DOHH2 (cell line): Measurements from ENCODE around the gene PCDHGA6.
"Not testable (repeated sequence)": the region's sequence is repeated elsewhere in the genome, so short reads cannot be mapped to it uniquely, and the experiment has no call there.

Experiments
- H3F3A ChIP-seq: fragments of 200-600 bp; sonication (generic), shearing (Covaris generic); 2 replicates; pipeline ENCODE4 v1.6.0; 2016; ENCODE audit warnings: antibody characterized with exemption, mild to moderate bottlenecking; ENCODE audit not compliant: control insufficient read depth, insufficient read depth
- H3K27ac ChIP-seq: fragments of 200-600 bp; sonication (generic); 2 replicates; pipeline ENCODE4 v1.5.1; 2014; ENCODE audit warnings: low read depth, mild to moderate bottlenecking, low read length, moderate library complexity
- H3K27me3 ChIP-seq: fragments of 200-600 bp; sonication (generic); 2 replicates; pipeline ENCODE4 v1.6.1; 2014; ENCODE audit warnings: mild to moderate bottlenecking, low read length, mixed read lengths; ENCODE audit not compliant: control insufficient read depth
- H3K36me3 ChIP-seq: fragments of 200-600 bp; sonication (generic); 2 replicates; pipeline ENCODE4 v1.6.1; 2014; ENCODE audit warnings: mild to moderate bottlenecking, low read length, moderate library complexity, mixed read lengths; ENCODE audit not compliant: control insufficient read depth
- H3K4me1 ChIP-seq: fragments of 200-600 bp; sonication (generic); 2 replicates; pipeline ENCODE4 v1.6.1; 2014; ENCODE audit warnings: mild to moderate bottlenecking, low read length, mixed read lengths; ENCODE audit not compliant: control insufficient read depth
- H3K4me2 ChIP-seq: fragments of 200-600 bp; sonication (generic); 2 replicates; pipeline ENCODE4 v1.6.0; 2014; ENCODE audit warnings: mild to moderate bottlenecking, low read length, moderate library complexity
- H3K4me3 ChIP-seq: fragments of 200-600 bp; sonication (generic); 2 replicates; pipeline ENCODE4 v1.5.1; 2014; ENCODE audit warnings: mild to moderate bottlenecking, low read length, mixed read lengths
- H3K79me2 ChIP-seq: fragments of 200-600 bp; sonication (generic); 2 replicates; pipeline ENCODE4 v1.6.1; 2014; ENCODE audit warnings: mild to moderate bottlenecking, low read length, mixed read lengths; ENCODE audit not compliant: control insufficient read depth
- H3K9me2 ChIP-seq: fragments of 200-600 bp; sonication (generic); replicated peaks from 2 replicates; pipeline ENCODE4 v1.6.1; 2014; ENCODE audit warnings: mild to moderate bottlenecking, low read length, mixed read lengths; ENCODE audit not compliant: control insufficient read depth
- H3K9me3 ChIP-seq: fragments of 200-600 bp; sonication (generic); 2 replicates; pipeline ENCODE4 v1.6.1; 2014; ENCODE audit warnings: antibody characterized with exemption, low read length, mixed read lengths; ENCODE audit not compliant: control insufficient read depth, insufficient read depth
- H4K20me1 ChIP-seq: fragments of 200-600 bp; sonication (generic); 2 replicates; pipeline ENCODE4 v1.6.0; 2014; ENCODE audit warnings: low read depth, mild to moderate bottlenecking, antibody characterized with exemption, low read length, moderate library complexity; ENCODE audit not compliant: control insufficient read depth, insufficient read depth
- EZH2phosphoT487 ChIP-seq: fragments of 200-600 bp; sonication (generic); IDR thresholded peaks from 2 replicates; pipeline ENCODE4 v1.6.1; 2017; ENCODE audit warnings: borderline replicate concordance, mild to moderate bottlenecking, antibody characterized with exemption, low read length, moderate library complexity, mixed read lengths
- TF ChIP-seq, protein P1 (sequence below): fragments of 200-600 bp; sonication (generic); IDR thresholded peaks from one replicate; pipeline ENCODE4 v1.5.1; 2014; ENCODE audit warnings: antibody characterized with exemption, mild to moderate bottlenecking, low read depth, low read length; ENCODE audit not compliant: poor library complexity, severe bottlenecking

PCDHGA6 gene

DNA sequence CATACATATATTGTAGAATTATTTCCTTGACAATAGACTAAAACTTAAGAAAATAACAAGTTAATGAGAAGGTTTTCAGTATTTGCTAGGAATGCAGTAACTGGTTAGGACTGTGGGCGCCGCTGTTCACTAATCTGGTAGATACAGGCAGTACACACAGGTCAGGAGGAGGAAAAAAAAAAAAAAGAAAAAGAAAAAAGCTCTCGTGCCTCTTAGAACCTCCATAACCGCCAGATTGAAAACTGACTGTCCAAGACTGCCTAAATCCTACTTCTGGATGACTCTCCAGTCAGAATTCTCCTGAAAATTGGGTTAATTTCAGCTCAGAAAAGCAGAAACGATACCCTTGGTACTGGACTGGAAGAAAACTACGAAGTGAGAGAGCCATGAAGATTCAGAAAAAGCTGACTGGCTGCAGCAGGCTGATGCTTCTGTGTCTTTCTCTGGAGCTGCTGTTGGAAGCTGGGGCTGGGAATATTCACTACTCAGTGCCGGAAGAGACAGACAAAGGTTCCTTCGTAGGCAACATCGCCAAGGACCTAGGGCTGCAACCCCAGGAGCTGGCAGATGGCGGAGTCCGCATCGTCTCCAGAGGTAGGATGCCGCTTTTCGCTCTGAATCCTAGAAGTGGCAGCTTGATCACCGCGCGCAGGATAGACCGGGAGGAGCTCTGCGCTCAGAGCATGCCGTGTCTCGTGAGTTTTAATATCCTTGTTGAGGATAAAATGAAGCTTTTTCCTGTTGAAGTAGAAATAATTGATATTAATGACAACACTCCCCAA, 43.2 kb upstream of the PCDHGA6 start, which contains the start of gene PCDHGA1:
PCDHGA1 (plus strand) TSS at position 216 of the 782 bp plus-strand sequence.
- H3K9me2 ChIP-seq, result no peaks in the 10 kb centered on the region
- H3F3A ChIP-seq, result no peaks in the 10 kb centered on the region
- no peaks in the 10 kb centered on the region for H4K20me1 ChIP-seq
- no peaks in the 10 kb centered on the region for H3K27me3 ChIP-seq
- H3K4me2 ChIP-seq, result peak within 1 kb of the TSS; percentile 72
- H3K79me2 ChIP-seq, result no peaks in the 10 kb centered on the region
- H3K9me3 ChIP-seq, result peaks cover 16% of the 10 kb centered on the region; the same call in 1 of the 2 replicates
- no peak within 1 kb of the TSS for H3K27ac ChIP-seq
- H3K4me3 ChIP-seq, result peak within 1 kb of the TSS; percentile 69
- TF ChIP-seq EZH2phosphoT487, result no peak
- TF ChIP-seq, protein P1, sequence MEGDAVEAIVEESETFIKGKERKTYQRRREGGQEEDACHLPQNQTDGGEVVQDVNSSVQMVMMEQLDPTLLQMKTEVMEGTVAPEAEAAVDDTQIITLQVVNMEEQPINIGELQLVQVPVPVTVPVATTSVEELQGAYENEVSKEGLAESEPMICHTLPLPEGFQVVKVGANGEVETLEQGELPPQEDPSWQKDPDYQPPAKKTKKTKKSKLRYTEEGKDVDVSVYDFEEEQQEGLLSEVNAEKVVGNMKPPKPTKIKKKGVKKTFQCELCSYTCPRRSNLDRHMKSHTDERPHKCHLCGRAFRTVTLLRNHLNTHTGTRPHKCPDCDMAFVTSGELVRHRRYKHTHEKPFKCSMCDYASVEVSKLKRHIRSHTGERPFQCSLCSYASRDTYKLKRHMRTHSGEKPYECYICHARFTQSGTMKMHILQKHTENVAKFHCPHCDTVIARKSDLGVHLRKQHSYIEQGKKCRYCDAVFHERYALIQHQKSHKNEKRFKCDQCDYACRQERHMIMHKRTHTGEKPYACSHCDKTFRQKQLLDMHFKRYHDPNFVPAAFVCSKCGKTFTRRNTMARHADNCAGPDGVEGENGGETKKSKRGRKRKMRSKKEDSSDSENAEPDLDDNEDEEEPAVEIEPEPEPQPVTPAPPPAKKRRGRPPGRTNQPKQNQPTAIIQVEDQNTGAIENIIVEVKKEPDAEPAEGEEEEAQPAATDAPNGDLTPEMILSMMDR, result peak; percentile 58
- no peaks in the 10 kb centered on the region for H3K36me3 ChIP-seq
- H3K4me1 ChIP-seq, result peaks cover 40% of the 10 kb centered on the region

DNA sequence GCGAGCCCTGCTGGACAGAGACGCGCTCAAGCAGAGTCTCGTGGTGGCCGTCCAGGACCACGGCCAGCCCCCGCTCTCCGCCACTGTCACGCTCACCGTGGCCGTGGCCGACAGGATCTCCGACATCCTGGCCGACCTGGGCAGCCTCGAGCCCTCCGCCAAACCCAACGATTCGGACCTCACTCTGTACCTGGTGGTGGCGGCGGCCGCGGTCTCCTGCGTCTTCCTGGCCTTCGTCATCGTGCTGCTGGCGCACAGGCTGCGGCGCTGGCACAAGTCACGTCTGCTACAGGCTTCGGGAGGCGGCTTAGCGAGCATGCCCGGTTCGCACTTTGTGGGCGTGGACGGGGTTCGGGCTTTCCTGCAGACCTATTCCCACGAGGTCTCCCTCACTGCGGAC, 41.1 kb upstream of the PCDHGA6 start:
- not testable (repeated sequence) for H3K9me2 ChIP-seq

DNA sequence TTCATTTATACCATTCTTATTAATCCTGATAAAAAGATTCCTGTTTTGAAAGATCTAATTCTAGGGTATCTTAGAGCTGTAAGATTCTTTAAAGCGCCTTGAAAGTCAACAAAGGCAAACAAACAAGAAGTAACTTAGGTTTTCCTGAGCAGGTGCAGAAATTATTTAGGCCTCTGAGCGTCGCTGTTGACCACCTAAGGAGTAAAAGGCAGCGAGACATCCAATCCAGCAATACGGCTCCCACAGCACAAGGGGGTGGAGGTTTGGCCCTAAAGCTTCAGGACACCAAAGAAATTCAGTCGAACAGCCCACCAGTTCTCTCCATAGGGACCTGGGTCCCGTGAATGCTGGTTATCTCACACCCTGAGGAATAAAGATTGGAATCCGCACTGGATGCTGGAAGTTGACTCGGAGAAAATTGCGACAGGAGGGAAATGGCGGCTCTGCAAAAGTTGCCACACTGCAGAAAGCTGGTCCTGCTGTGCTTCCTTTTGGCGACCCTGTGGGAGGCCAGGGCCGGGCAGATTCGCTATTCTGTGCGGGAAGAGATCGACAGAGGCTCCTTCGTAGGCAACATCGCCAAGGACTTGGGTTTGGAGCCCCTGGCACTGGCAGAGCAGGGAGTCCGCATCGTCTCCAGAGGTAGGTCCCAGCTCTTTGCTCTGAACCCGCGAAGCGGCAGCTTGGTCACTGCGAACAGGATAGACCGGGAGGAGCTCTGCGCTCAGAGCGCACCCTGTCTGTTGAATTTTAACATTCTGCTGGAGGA, 35.0 kb upstream of the PCDHGA6 start, which contains the start of gene PCDHGA2:
PCDHGA2 (plus strand) TSS at position 223 of the 769 bp plus-strand sequence.
- no peaks in the 10 kb centered on the region for H4K20me1 ChIP-seq
- H3K4me3 ChIP-seq, result peak within 1 kb of the TSS; percentile 18; the same call in 1 of the 2 replicates
- H3K4me1 ChIP-seq, result peaks cover 12% of the 10 kb centered on the region
- H3K4me2 ChIP-seq, result peak within 1 kb of the TSS; percentile 27; the same call in 1 of the 2 replicates
- no peak within 1 kb of the TSS for H3K27ac ChIP-seq
- H3K79me2 ChIP-seq, result no peaks in the 10 kb centered on the region
- H3K27me3 ChIP-seq, result no peaks in the 10 kb centered on the region
- no peaks in the 10 kb centered on the region for H3K36me3 ChIP-seq
- no peaks in the 10 kb centered on the region for H3F3A ChIP-seq
- H3K9me2 ChIP-seq, result no peaks in the 10 kb centered on the region
- H3K9me3 ChIP-seq, result peaks cover 20% of the 10 kb centered on the region; the same call in 1 of the 2 replicates
- TF ChIP-seq, protein P1, result peak; percentile 61
- no peak for TF ChIP-seq EZH2phosphoT487

More for the DNA sequence above, 41.1 kb upstream of the PCDHGA6 start:
- H3K4me2 ChIP-seq, H3K27me3 ChIP-seq, H3K27ac ChIP-seq, H4K20me1 ChIP-seq, H3K79me2 ChIP-seq, H3K4me3 ChIP-seq, H3K36me3 ChIP-seq, H3F3A ChIP-seq: not testable (repeated sequence)
- H3K9me3 ChIP-seq, result peaks cover 11% of the 10 kb centered on the region; the same call in 1 of the 2 replicates
- H3K4me1 ChIP-seq, result peaks cover 26% of the 10 kb centered on the region

DNA sequence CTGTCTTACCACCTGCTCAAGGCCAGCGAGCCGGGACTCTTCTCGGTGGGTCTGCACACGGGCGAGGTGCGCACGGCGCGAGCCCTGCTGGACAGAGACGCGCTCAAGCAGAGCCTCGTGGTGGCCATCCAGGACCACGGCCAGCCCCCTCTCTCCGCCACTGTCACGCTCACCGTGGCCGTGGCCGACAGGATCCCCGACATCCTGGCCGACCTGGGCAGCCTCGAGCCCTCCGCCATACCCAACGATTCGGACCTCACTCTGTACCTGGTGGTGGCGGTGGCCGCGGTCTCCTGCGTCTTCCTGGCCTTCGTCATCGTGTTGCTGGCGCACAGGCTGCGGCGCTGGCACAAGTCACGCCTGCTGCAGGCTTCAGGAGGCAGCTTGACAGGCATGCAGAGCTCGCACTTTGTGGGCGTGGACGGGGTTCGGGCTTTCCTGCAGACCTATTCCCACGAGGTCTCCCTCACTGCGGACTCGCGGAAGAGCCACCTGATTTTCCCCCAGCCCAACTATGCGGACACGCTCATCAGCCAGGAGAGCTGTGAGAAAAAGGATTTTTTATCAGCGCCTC, 32.8 kb upstream of the PCDHGA6 start:
- H3F3A ChIP-seq, H3K27ac ChIP-seq, H3K4me2 ChIP-seq, H4K20me1 ChIP-seq, H3K27me3 ChIP-seq, H3K4me1 ChIP-seq, H3K36me3 ChIP-seq, H3K9me2 ChIP-seq, H3K4me3 ChIP-seq, H3K79me2 ChIP-seq: not testable (repeated sequence)
- H3K9me3 ChIP-seq, result peaks cover 23% of the 10 kb centered on the region; the same call in 1 of the 2 replicates
